Adrenal gland (tissue), 5 donors: Measurements from ENCODE around the gene SEMA4B.

Experiments used
- CTCF ChIP-seq, 6 experiments: fragments of 450-650 bp in 4 of 6; fragments of 200-600 bp in 2 of 6; sonication (generic) in 1 of 6; IDR thresholded peaks; 1 replicate in 5 of 6; 2 replicates in 1 of 6; pipeline versions ENCODE4 v1.5.1 to v1.8.0; 2016 to 2021; ENCODE audit warnings: antibody characterized with exemption in 6 of 6, mild to moderate bottlenecking in 2 of 6, moderate library complexity in 1 of 6
- POLR2A ChIP-seq, 2 donors: fragments of 450-650 bp; IDR thresholded peaks; one replicate each; pipeline ENCODE4 v1.6.1; 2017; ENCODE audit warnings: antibody characterized with exemption in 2 of 2, mild to moderate bottlenecking in 2 of 2, moderate library complexity in 1 of 2
- donor health status: DM: no; HTN: no; CAD: no.

GRCh38 chr15:90207252-90207651 lies 6.1 kb downstream of the SEMA4B start:
- TF ChIP-seq POLR2A (IDR thresholded peaks at IDR 0.05) (no peak), CTCF (IDR thresholded peaks at IDR 0.05) (no peak)
